PFSK-1 (cell line): Measurements from ENCODE around the gene VAV2.

Experiments used
- POLR2AphosphoS5 ChIP-seq: IDR thresholded peaks from 2 replicates; pipeline ENCODE4 v1.6.1; 2012; ENCODE audit warnings: low read depth, mild to moderate bottlenecking, control low read depth, low read length, moderate library complexity
- REST ChIP-seq, 2 experiments: IDR thresholded peaks; 2 replicates each; pipeline versions ENCODE4 v1.6.1 to v1.8.0; 2011 to 2012; ENCODE audit warnings: low read depth in 2 of 2, low read length in 2 of 2, control low read depth in 1 of 2, inconsistent platforms in 1 of 2, mild to moderate bottlenecking in 1 of 2, moderate library complexity in 1 of 2; ENCODE audit not compliant: insufficient read depth in 1 of 2
- TAF1 ChIP-seq: IDR thresholded peaks from 2 replicates; pipeline ENCODE4 v1.6.1; 2012; ENCODE audit warnings: low read length, control low read depth, borderline replicate concordance; ENCODE audit not compliant: insufficient read depth

- TF ChIP-seq TAF1 (no peak), POLR2AphosphoS5 (no peak), REST (IDR thresholded peaks at IDR 0.05; ENCODE audit: insufficient read depth in 1 of 2, low read depth in 2 of 2, low read length in 2 of 2) (no peak)
Observed at GRCh38 chr9:133949486-133950061, 42.5 kb downstream of the VAV2 start.
